ENCODE measurements around the gene TPX2. TPM values are rescaled to one million over a fixed set of nuclear protein-coding genes. Genes with fewer than 3 reads are reported as not detected.

The TPX2 gene
- total and polyA plus RNA-seq, 10 of the 15 experiments (the other 5 are each of a cell fraction or from before 2014, with no cell fraction given) = 29.7 to 144 (median 89.0) TPM

- TF ChIP-seq PAX5 (IDR thresholded peaks at IDR 0.05; ENCODE audit: borderline replicate concordance, low read depth, low read length) (no peak), HDAC6 (IDR thresholded peaks at IDR 0.05; ENCODE audit: unreplicated experiment) (no peak)
Observed at GRCh38 chr20:31691646-31692275, 47.3 kb upstream of the TPX2 start (continued).

- no peak for TF ChIP-seq KAT2A (conservative IDR thresholded peaks at IDR 0.05; ENCODE audit: control insufficient read depth, low read depth, low read length)
- TF ChIP-seq ZSCAN29 (IDR thresholded peaks at IDR 0.05) = no peak
- no peak for TF ChIP-seq ZNF274 (IDR thresholded peaks at IDR 0.05; ENCODE audit: insufficient read depth, insufficient read length)
- TF ChIP-seq NFYB (IDR thresholded peaks at IDR 0.05; ENCODE audit: insufficient read depth, low read depth, low read length) = no peak
- TF ChIP-seq MEF2A (IDR thresholded peaks at IDR 0.05; ENCODE audit: insufficient read depth, low read depth, low read length) = no peak
- no peak for TF ChIP-seq SRF (IDR thresholded peaks at IDR 0.05; ENCODE audit: low read depth in 2 of 2, low read length in 2 of 2)
- TF ChIP-seq CHD2 (IDR thresholded peaks at IDR 0.05; ENCODE audit: borderline replicate concordance, low read depth, low read length) = no peak
- Histone ChIP-seq H3K9me3 (replicated peaks; ENCODE audit: control insufficient read depth, insufficient read depth, low read length) (no peaks in the 10 kb centered on the region), H3K4me3 (no peak overlapping the region), H4K20me1 (ENCODE audit: control insufficient read depth, insufficient read depth) (0 out of 2 replicates have a peak, but pooled peaks cover 2% of the 10 kb centered on the region), H2AFZ (ENCODE audit: control insufficient read depth, low read depth, low read length) (no peak overlapping the region), H3K36me3 (ENCODE audit: control insufficient read depth in 2 of 2, insufficient read depth in 2 of 2, low read length in 1 of 2) (peaks cover 6 to 29% of the 10 kb centered on the region in 2 experiments), H3K9ac (ENCODE audit: control insufficient read depth, insufficient read depth, low read length) (no peak overlapping the region), H3K79me2 (ENCODE audit: control insufficient read depth, insufficient read depth, low read length) (peaks cover 28% of the 10 kb centered on the region), H3K4me1 (ENCODE audit: control insufficient read depth, insufficient read depth, low read length) (peaks cover 16% of the 10 kb centered on the region), H3K4me2 (ENCODE audit: control insufficient read depth, insufficient read depth) (no peak overlapping the region), H3K27me3 (replicated peaks in 1 of 2; ENCODE audit: control insufficient read depth in 2 of 2, insufficient read depth in 2 of 2, low read length in 1 of 2) (no peaks in the 10 kb centered on the region), H3K27ac (ENCODE audit: control insufficient read depth, insufficient read depth) (no peak overlapping the region)
- CTCF ChIA-PET = interaction anchor here (0.6 to 25.1 kb wide), 8 partner anchors 8 to 1119 kb away, joined by 3 to 254 read pairs (median 4); partner anchors contain the start of gene BCL2L1
- POLR2A ChIA-PET = interaction anchor here (0.6 to 1.3 kb wide), 4 partner anchors 8 to 82 kb away, joined by 3 to 6 read pairs (median 4); no protein-coding TSS in a partner anchor
- no TSS peak for BruUV-seq (replicated peaks)
- in situ Hi-C loops (cut with MboI) = no loop called here
- ATAC-seq (no peak), DNase-seq (ENCODE audit: low read depth, low spot score) (no peak), FAIRE-seq (no peak)
- SMC1A ChIA-PET (ENCODE audit: uncharacterized antibody, unreplicated experiment) = interaction anchor here (0.8 to 4.3 kb wide), 8 partner anchors 7 to 32 kb away, joined by 3 to 32 read pairs (median 7); no protein-coding TSS in a partner anchor
- intact Hi-C loops (cut with micrococcal nuclease; ENCODE audit: unreplicated experiment) = no loop called here
- 62% methylated on average over 6 of the region's 6 CpGs for WGBS (ENCODE audit: insufficient coverage, insufficient replicate concordance, low lambda C conversion rate, missing lambda C conversion rate)
- RAD21 ChIA-PET (ENCODE audit: unreplicated experiment) = interaction anchor here (0.8 to 1.8 kb wide), 7 partner anchors 8 to 57 kb away, joined by 3 to 7 read pairs (median 5); no protein-coding TSS in a partner anchor
Observed at GRCh38 chr20:31693402-31693801, 45.7 kb upstream of the TPX2 start.
